Hematopoietic multipotent progenitor cell (in vitro differentiated cells): ENCODE results near the gene HPSE2. TPM values are rescaled to one million over a fixed set of nuclear protein-coding genes. Genes with fewer than 3 reads are reported as not detected.

Source experiments
- DNase-seq, 3 donors: peaks; one replicate each; pipeline ENCODE4 v3.0.0-alpha.2; 2011 to 2015; ENCODE audit warnings: low read depth in 2 of 3, low spot score in 2 of 3
- total RNA-seq: library from RNA; depleted of rRNA; stranded (reverse); fragments of >200 nt; gene quantifications from one replicate; pipeline ENCODE4 v1.2.3, GENCODE V29; 2012

The HPSE2 gene
- total RNA-seq, 1 donor, result not detected

DNA sequence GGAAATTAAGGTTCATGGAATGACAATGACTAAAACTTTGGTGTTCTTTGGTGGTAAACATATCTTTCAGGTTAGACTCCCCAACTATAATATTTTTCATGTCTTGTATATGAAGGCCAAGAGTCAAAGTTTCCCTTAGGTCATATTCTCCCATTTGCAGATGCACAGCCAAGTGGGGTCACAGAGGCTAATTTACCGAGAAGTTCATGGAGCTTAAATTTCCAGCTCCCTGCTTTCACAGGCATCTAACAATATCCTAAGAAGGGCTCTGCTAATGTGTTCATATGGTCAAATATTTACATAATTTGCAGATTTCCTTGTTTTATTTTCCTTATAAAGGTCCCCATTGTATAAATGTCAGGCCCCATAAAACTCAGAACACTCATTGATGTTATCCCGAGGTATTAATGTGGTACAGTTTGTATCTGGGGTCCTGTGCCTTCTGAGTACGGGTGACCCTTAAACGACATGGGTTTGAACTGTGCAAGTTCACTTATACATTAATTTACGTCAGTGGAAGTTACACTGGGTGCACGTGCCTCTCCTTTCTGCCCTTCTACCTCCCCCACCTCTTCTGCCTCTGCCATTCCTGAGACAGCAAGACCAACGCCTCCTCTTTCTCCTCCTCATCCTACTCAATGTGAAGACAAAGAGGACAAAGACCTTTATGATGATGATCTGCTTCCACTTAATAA lies 603.0 kb downstream of the HPSE2 start:
- no peak for DNase-seq

- DNase-seq, result no peak
Measured at GRCh38 chr10:98628206-98628605, 607.4 kb downstream of the HPSE2 start.

DNA sequence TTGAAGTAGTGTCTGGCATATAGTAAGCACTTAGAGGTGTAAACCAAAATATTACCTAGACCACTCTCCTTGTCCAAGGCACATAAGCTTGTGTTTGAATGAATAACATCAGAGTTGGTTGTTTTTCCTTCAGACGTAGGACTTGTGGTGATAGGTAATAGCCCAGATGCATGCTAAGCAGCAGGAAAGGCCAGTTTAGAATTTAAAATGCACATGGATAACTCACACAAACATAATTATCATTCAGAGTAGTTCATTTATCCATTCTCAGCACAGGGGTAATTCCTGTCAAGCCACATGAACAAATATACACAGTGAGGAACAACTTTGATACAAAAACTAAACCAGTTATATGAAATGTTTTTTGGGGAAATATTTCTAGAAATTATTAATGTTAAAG lies 607.9 kb downstream of the HPSE2 start:
- no peak for DNase-seq

DNA sequence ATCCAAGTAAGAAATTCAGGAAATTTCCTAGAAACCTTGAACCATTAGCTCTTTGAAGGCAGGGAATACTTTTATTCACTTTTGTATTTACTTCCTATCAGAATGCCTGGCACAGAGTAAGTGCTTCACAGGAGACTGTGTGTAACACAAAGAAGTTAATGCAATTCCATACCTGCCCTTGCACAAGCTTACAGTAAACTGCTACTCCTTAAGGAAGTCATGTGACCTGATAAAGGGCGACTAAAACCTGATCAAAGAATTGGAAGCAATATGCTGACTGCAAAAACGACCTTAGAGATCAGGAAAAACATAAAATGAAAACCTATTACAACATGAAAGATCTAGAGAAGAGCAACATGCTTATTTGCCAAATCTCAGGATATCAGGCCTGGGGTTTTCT lies 610.7 kb downstream of the HPSE2 start:
- DNase-seq, result no peak

GRCh38 chr10:98623176-98623575 lies 612.5 kb downstream of the HPSE2 start:
- peak in 1 of 3 donors; percentile 14 for DNase-seq

DNA sequence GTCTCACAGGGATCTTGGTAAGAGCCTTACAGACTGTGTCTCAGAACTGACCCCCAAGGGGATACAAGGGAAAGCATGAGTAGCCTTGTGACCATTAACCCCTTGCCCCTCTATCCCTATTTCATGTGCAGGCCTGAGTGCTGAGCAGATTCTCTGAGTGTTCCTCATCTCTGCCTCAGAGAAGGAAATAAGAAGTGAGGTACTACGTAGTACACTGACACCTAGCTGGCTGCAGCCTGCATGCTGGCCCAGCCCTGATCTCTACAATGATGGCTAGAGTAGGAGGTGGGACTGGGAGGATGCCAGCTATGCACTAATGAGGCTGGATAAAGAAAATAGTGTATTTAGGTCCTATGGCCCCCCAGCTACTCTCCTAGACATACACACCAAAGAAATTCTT lies 614.0 kb downstream of the HPSE2 start:
- no peak for DNase-seq

GRCh38 chr10:98620503-98620902 lies 615.1 kb downstream of the HPSE2 start:
- no peak for DNase-seq

DNA sequence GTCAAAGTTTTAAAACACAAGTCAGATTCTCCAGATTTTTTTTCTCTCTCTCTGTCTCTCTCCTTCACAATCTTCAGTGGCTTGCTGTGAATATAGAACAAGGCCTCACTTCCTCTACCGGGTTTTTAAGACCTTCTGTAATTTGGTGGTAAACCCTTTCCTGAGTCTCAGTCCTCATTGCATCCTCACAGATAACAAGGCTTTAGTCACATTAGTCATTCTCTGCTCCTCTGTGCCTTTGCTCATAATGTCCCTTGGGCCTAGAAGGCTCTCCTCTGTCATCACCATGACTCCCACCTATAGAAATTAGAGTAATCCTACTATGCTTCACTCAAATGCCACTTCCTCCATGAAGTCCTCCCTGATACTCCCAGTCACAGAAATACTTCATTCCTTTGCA lies 616.2 kb downstream of the HPSE2 start:
- DNase-seq, result peak in 2 of 3 donors; percentile 81 to 94

- no peak for DNase-seq
Measured at GRCh38 chr10:98617906-98618520, 617.6 kb downstream of the HPSE2 start.

DNA sequence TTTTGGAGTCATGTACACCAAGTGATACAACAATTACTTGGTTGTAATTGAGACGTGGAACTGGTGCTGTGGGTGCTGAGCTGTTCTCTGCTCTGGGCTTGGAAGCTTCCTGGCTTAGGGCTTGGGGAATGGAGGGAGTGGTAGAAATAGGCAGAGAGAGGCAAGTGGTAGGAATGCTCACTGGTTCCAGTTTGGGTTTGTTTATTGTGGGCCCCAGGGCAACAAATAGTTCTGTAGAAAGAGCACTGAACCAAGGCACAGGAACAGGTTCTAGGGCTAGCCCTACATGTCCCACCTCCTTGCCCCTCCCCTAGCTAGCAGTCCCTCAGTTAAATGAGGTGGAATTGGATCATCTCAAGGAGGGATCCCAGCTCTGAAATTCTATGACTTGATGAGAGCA lies 622.2 kb downstream of the HPSE2 start:
- DNase-seq, result no peak

DNA sequence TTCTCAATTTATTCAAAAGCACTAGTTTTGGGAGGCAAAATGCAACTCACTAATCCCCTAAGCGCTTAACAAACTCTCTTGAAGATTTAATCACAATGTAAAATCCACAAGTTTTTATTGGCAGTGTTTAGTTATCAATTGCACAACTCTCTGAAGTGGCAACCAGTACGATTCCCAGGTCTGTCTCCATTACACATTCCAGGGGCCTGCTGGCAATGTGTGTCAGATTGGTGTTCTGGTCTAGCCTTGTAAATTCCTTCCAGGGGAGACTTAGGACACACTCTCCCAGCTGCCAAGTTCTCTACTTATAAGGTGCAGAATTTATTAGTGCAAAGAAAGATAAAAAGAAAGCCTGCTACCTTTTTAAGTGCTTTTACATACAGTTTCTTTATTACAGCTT lies 624.2 kb downstream of the HPSE2 start:
- DNase-seq, result no peak

DNA sequence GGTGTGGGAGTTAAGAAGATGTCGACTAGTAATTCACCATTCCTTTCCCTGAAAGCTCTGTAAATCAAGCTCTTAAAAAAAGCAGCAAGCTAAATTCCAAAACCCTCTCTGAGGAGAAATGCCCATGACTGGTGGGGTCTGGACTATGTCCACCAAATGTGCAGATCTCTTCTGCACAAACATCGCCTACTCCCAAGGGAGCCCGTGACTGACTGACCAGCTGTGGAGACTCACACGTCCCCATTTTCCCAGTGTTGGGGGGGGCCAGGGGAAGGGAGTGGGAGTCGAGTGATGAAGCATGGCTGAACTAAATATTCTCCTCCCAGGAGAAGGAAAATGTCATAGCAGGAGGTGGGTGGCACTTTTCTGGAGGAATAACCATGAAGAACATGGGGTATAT lies 624.8 kb downstream of the HPSE2 start:
- no peak for DNase-seq

DNA sequence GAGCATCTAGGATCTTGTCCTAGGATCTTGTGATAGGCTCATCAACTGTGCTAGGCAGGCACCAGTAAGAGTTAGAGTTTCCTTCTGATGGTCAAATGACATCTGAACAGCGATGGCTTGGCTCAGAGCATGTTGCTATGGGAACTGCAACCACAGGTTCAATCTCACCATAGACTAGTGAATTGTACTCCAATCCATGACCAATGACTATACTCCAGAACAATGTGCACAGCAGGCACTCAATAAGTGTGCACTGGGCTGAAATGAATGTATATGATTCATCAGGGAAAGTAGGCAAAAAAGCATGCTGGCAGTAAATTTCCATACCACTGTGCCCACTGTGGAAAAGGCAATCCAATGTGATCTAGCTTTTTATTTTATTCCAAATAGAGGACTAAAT lies 625.4 kb downstream of the HPSE2 start:
- DNase-seq, result no peak

GRCh38 chr10:98609265-98609664 lies 626.4 kb downstream of the HPSE2 start:
- no peak for DNase-seq

GRCh38 chr10:98608411-98608810 lies 627.2 kb downstream of the HPSE2 start:
- DNase-seq, result peak in 2 of 3 donors; percentile 12 to 36

- DNase-seq, result no peak
Measured at GRCh38 chr10:98602224-98602623, 633.4 kb downstream of the HPSE2 start.

GRCh38 chr10:98599032-98599610 lies 636.5 kb downstream of the HPSE2 start:
- DNase-seq, result no peak

DNA sequence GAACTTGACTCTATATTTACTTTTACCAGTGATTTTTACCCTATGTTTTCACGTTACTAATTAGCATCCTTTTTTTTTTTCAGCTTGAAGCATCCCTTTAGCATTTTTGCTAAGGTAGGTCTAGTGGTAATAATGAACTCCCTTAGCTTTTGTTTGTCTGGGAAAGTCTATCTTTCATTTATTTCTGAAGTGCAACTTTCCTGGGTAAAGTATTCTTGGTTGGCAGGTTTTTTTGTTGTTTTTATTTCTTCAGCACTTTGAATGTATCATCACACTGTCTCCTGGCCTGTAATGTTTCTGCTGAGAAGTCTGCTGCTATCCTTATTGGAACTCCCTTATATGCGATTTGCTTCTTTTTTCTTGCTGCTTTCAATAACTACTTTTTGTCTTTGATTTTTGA lies 639.2 kb downstream of the HPSE2 start:
- DNase-seq, result no peak

DNA sequence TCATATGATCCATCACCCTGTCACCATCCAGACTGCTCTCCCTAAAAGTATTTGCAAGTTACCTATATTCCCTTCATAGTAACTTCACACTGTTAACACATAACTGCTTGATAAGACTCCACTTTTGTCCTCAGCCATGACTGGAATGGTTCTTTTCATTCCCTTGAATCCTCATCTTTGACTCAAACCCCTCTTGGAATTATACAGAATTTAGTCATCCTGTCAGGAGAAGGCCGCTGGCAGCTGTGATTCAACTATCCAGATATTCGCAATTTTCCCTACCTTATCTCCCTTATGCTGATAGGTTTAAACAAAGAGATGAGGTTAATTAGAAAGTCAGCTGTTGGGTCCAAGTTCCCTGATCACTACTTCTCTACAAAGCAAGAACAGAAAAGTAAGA lies 646.0 kb downstream of the HPSE2 start:
- DNase-seq, result no peak

DNA sequence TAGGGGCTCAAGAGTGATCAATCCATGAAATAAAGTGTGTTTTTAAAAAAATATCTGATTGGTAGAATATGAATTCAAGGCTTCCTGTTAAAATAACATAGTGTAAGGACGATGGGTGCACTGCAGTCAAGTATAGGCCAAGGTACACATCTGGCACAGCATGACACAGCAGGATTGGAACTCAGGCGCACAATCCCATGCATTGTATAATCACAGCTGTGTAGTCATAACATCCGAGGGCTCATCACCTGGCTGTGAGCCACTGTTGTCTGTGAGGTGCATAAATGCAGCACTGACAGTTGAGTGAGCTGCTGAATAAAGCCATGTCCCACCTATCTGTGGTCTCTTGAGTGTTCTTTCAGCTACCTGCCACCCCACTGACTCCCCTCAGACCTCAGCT lies 646.6 kb downstream of the HPSE2 start:
- DNase-seq, result no peak

DNA sequence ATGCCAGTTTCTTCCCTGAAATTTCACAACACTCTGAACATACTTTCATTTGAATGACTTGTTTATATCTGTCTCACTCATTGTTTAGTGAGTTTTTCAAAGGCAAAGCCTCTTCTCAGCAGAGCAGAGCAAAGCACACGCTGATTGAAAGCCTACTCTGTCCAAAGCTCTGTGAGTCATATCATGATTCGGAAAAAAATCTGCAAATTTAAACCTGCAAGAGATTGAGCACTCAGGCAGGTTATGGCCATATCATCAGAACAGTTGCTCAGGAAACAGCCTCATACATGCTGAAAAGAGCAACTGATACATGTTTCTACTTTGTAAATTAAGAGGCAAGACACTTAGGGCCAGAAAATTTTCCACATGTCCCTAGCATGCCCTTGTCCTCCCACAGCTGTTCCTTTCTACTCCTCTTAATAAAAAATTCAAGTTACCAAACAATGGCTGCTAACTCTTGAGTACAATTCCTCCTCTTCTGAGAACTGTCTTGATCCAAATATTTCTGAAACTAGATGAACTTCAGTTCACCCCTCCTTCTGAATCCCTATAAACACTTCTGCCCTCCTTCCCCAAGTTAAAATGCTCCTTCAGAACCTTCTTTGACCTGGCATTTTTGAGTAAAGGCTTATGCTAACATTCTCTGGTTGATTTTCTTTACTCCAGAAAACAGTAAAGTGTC lies 648.4 kb downstream of the HPSE2 start:
- no peak for DNase-seq

DNA sequence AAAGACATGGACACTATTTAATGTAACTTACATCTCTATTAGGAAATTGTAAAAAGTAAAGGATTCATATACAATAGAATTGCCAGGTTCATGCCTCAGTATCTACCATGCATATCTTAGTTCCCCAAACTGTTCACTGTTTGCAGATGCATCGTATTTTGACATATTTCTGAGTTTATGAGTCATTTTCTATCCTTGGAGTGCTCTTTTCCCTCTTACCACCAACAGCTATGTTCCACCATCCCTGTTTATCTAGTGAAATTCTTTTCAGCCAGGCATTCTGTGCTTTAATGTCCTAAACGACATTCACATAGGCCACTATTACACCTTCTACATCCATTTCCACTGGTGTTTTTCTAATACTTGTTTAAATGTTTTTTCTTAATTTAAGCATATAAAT lies 649.6 kb downstream of the HPSE2 start:
- DNase-seq, result no peak
